K562 (cell line): ENCODE results near the gene EBF4. TPM values are rescaled to one million over a fixed set of nuclear protein-coding genes. Genes with fewer than 3 reads are reported as not detected.

Experiments used
- ATAC-seq: fragments of 200-7000 bp; cut with Tn5 transposase; 3 replicates; pipeline ENCODE4 v1.9.1; 2020; ENCODE audit warnings: moderate library complexity
- BruUV-seq: library from RNA; stranded (reverse); fragments of 400-500 nt; replicated peaks from 2 replicates; lab custom pipeline; 2021; lab: Mats Ljungman, UMichigan
- CTCF ChIA-PET: fragments of 300-600 bp; formaldehyde crosslinking; extraction: SDS; loops from one replicate; lab custom pipeline; 2021; ENCODE audit warnings: low intra/inter-chr PET ratio; lab: Yijun Ruan, JAX
- POLR2A ChIA-PET: fragments of 300-600, 350-650 bp; sonication (Branson Sonifier 250); formaldehyde crosslinking; extraction: SDS; loops from one replicate; lab custom pipeline; 2021; ENCODE audit warnings: antibody characterized with exemption, inconsistent platforms; lab: Yijun Ruan, JAX
- DNase-seq, 4 experiments: peaks; one replicate each; pipeline versions ENCODE4 v3.0.0 to v3.0.0-alpha.2; 2011 to 2018; ENCODE audit warnings: low spot score in 3 of 4, mixed read lengths in 3 of 4; ENCODE audit errors: extremely low read depth in 1 of 4
- FAIRE-seq: peaks from 2 replicates; lab custom pipeline; 2011; peaks lifted over from hg19 to GRCh38; lab: Jason Lieb, UNC
- H2AFZ ChIP-seq: 2 replicates; pipeline ENCODE4 v1.6.0; 2011; ENCODE audit warnings: low read depth, low read length, control low read depth, inconsistent platforms
- H3K27ac ChIP-seq: fragments of 200-600 bp; 3 replicates; pipeline ENCODE4 v1.8.0; 2011; ENCODE audit warnings: low read depth, mild to moderate bottlenecking, control low read depth, inconsistent platforms, low read length, moderate library complexity, mixed read lengths; ENCODE audit errors: extremely low read depth
- H3K27me3 ChIP-seq, 2 experiments: fragments of 300-600 bp in 1 of 2; 2 replicates in 1 of 2; 3 replicates in 1 of 2; pipeline versions ENCODE4 v1.6.0 to v1.8.0; 2011; ENCODE audit warnings: inconsistent platforms in 2 of 2, low read length in 2 of 2, mild to moderate bottlenecking in 1 of 2, mixed read lengths in 1 of 2, moderate library complexity in 1 of 2; ENCODE audit not compliant: control insufficient read depth in 2 of 2, insufficient read depth in 2 of 2
- H3K36me3 ChIP-seq: fragments of 300-600 bp; 3 replicates; pipeline ENCODE4 v1.8.0; 2011; ENCODE audit warnings: mild to moderate bottlenecking, low read length, inconsistent platforms; ENCODE audit not compliant: control insufficient read depth, insufficient read depth
- H3K4me1 ChIP-seq, 2 experiments: fragments of 200-600 bp in 1 of 2; replicated peaks in 1 of 2; 2 replicates in 1 of 2; 3 replicates in 1 of 2; pipeline versions ENCODE4 v1.5.1 to v1.8.0; 2011; ENCODE audit warnings: inconsistent platforms in 2 of 2, low read length in 2 of 2, mild to moderate bottlenecking in 1 of 2, mixed read lengths in 1 of 2, moderate library complexity in 1 of 2; ENCODE audit not compliant: control insufficient read depth in 2 of 2, insufficient read depth in 2 of 2
- H3K4me2 ChIP-seq: 2 replicates; pipeline ENCODE4 v1.6.1; 2011; ENCODE audit warnings: low read length, control low read depth, inconsistent platforms, mixed read lengths; ENCODE audit not compliant: insufficient read depth
- H3K4me3 ChIP-seq: fragments of 200-600 bp; sonication (generic), shearing (Covaris generic); 2 replicates; pipeline ENCODE4 v1.5.1; 2016; ENCODE audit warnings: control low read depth, inconsistent platforms
- H3K79me2 ChIP-seq: fragments of 200-600 bp; 3 replicates; pipeline ENCODE4 v1.8.0; 2011; ENCODE audit warnings: low read length, inconsistent platforms; ENCODE audit not compliant: control insufficient read depth, insufficient read depth
- H3K9ac ChIP-seq, 2 experiments: 2 replicates each; pipeline versions ENCODE4 v1.6.0 to v1.6.1; 2011; ENCODE audit warnings: low read depth in 2 of 2, low read length in 2 of 2, control low read depth in 1 of 2, inconsistent platforms in 1 of 2, mild to moderate bottlenecking in 1 of 2, mixed read lengths in 1 of 2; ENCODE audit not compliant: insufficient read depth in 1 of 2
- H3K9me1 ChIP-seq: one replicate; pipeline ENCODE4 v1.6.0; 2011; ENCODE audit warnings: inconsistent platforms, mild to moderate bottlenecking, low read length, moderate library complexity; ENCODE audit not compliant: control insufficient read depth, insufficient read depth
- H3K9me3 ChIP-seq: replicated peaks from 2 replicates; pipeline ENCODE4 v1.5.1; 2011; ENCODE audit warnings: low read depth, low read length, inconsistent platforms; ENCODE audit not compliant: control insufficient read depth, insufficient read depth
- H4K20me1 ChIP-seq: replicated peaks from 2 replicates; pipeline ENCODE4 v1.6.1; 2011; ENCODE audit warnings: low read length, inconsistent platforms, mixed read lengths; ENCODE audit not compliant: control insufficient read depth, insufficient read depth
- DNMT1 ChIP-seq: fragments of 450-650 bp; IDR thresholded peaks from 2 replicates; pipeline ENCODE4 v1.6.1; 2016; ENCODE audit warnings: antibody characterized with exemption, mild to moderate bottlenecking
- EGR1 ChIP-seq: fragments of 450-650 bp; conservative IDR thresholded peaks from 2 replicates; pipeline ENCODE4 v1.6.1; 2017; ENCODE audit warnings: mild to moderate bottlenecking
- EZH2 ChIP-seq: IDR thresholded peaks from 2 replicates; pipeline ENCODE4 v1.6.1; 2012; ENCODE audit warnings: low read depth, mild to moderate bottlenecking, inconsistent platforms, low read length, borderline replicate concordance
- GTF2E2 ChIP-seq: fragments of 200-800 bp; sonication (Bioruptor generic); IDR thresholded peaks from 2 replicates; pipeline ENCODE4 v1.6.1; 2016; ENCODE audit warnings: missing genetic modification characterization, missing compliant biosample characterization
- HLTF ChIP-seq: fragments of 450-650 bp; IDR thresholded peaks from 2 replicates; pipeline ENCODE4 v1.6.1; 2016
- NR2C1 ChIP-seq, 2 experiments: fragments of 450-650 bp; IDR thresholded peaks; 2 replicates each; pipeline ENCODE4 v1.6.1; 2017; ENCODE audit warnings: mild to moderate bottlenecking in 2 of 2, antibody characterized with exemption in 1 of 2, inconsistent platforms in 1 of 2, missing compliant biosample characterization in 1 of 2, missing genetic modification characterization in 1 of 2
- STAT5A ChIP-seq: IDR thresholded peaks from 2 replicates; pipeline ENCODE4 v1.6.1; 2012; ENCODE audit warnings: low read length, inconsistent platforms, borderline replicate concordance
- TSC22D4 ChIP-seq: fragments of 450-650 bp; IDR thresholded peaks from 2 replicates; pipeline ENCODE4 v1.6.1; 2016; ENCODE audit warnings: missing genetic modification characterization, missing biosample characterization, control low read depth
- ZFX ChIP-seq: sonication (generic); formaldehyde crosslinking; IDR thresholded peaks from 2 replicates; pipeline ENCODE4 v1.8.0; 2022; ENCODE audit warnings: mild to moderate bottlenecking, missing genetic modification reagents, moderate library complexity
- ZNF263 ChIP-seq: sonication (generic); formaldehyde crosslinking; IDR thresholded peaks from 2 replicates; pipeline ENCODE4 v1.8.0; 2022; ENCODE audit warnings: mild to moderate bottlenecking, missing genetic modification reagents, borderline replicate concordance
- ZNF76 ChIP-seq: fragments of 250-450 bp; sonication (Bioruptor Pico); IDR thresholded peaks from 2 replicates; pipeline ENCODE4 v1.4.0; 2020; ENCODE audit warnings: mild to moderate bottlenecking, moderate library complexity, borderline replicate concordance
- WGBS: fragments of 100-300 bp; shearing (Covaris generic); methylation state at CpG from one replicate; pipeline ENCODE4 v1.1.6; 2016; ENCODE audit warnings: low coverage, mixed read lengths; ENCODE audit not compliant: insufficient coverage; ENCODE audit errors: missing lambda C conversion rate; 5-methylcytosine and 5-hydroxymethylcytosine counted together
- in situ Hi-C: fragments of 300-500 bp; cut with MboI; formaldehyde crosslinking; loops from 4 replicates; pipeline ENCODE4 v1.15.0; 2018; ENCODE audit warnings: inconsistent platforms, mixed read lengths
- intact Hi-C: fragments of 100-400 bp; cut with micrococcal nuclease; formaldehyde crosslinking; loops from 2 replicates; pipeline ENCODE4 v1.14.2; 2022
- polyA plus RNA-seq, 8 experiments: library from polyadenylated mRNA; depleted of rRNA in 4 of 8; stranded (reverse) in 5 of 8; unstranded in 3 of 8; fragments of >200 nt; fragmentation: Nextera tagmentation in 2 of 8; fragmentation: Illumina TruSeq in 1 of 8; extraction: Ambion mirVana in 2 of 8; extraction: Trizol in 1 of 8; gene quantifications; 2 replicates each; pipeline versions ENCODE4 v1.2.1 to v1.2.3, GENCODE V29; 2011 to 2014; ENCODE audit warnings: inconsistent platforms in 1 of 8, missing spikeins in 1 of 8
- total RNA-seq, 7 experiments: library from RNA; depleted of rRNA in 6 of 7; stranded (reverse); fragments of >200 nt in 6 of 7; fragmentation: Illumina TruSeq in 2 of 7; extraction: Trizol in 2 of 7; gene quantifications; 2 replicates each; pipeline versions ENCODE4 v1.2.1 to v1.2.3, GENCODE V29; 2011 to 2021; ENCODE audit warnings: low replicate concordance in 1 of 7
- TF ChIP-seq, protein P1 (sequence below): fragments of 450-650 bp; formaldehyde crosslinking; IDR thresholded peaks from 2 replicates; pipeline ENCODE4 v1.4.0; 2022; ENCODE audit warnings: mild to moderate bottlenecking, moderate library complexity
- TF ChIP-seq, protein P2 (sequence below): fragments of 150-350 bp; conservative IDR thresholded peaks from 2 replicates; pipeline ENCODE4 v1.6.1; 2014; ENCODE audit warnings: low read length

EBF4 gene
- total and polyA plus RNA-seq, 9 of the 15 experiments (the other 6 are each of a cell fraction or from before 2014, with no cell fraction given), result 0.09 TPM; not detected in 8

DNA sequence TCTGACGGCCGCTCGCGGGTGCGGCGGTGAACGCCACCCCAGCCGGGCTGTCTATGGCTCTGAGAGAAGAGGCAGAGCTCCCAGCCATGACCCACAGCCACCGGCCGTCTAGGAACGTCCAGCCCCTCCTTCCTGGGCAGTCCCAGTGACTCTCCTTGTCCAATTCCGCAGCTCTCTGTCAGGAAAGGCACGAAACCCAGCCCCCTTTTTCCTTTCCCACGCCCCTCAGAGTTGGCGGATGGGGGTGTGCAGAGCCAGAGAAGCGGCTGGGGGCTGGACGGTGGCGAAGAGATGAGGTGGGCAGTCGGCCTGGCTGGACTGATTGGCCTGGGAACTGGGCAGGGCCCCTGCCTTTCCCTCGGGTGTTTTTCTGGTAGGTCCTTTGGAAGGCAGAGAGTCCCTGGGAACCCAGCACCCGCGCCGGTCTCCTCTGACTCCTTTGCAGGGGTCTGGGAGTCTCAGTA is 1.5 kb downstream of the EBF4 start:
- no peak overlapping the region for H3K4me2 ChIP-seq
- no peaks in the 10 kb centered on the region for H3K79me2 ChIP-seq
- H3K27ac ChIP-seq, result no peak overlapping the region
- peaks cover 0 to 19% of the 10 kb centered on the region in 2 experiments; a peak in 2 of 5 replicates for H3K4me1 ChIP-seq
- intact Hi-C loops (no loop called here), in situ Hi-C loops (no loop called here)
- WGBS, result 30% methylated on average over 10 of the region's 23 CpGs
- DNase-seq, result no peak
- BruUV-seq, result no TSS peak
- POLR2A ChIA-PET, result no interaction called here
- CTCF ChIA-PET, result no interaction called here
- no peaks in the 10 kb centered on the region for H3K9me3 ChIP-seq
- no peaks in the 10 kb centered on the region for H3K36me3 ChIP-seq
- TF ChIP-seq ZNF263 (no peak), EGR1 (no peak), GTF2E2 (tag) (no peak), EZH2 (no peak), ZFX (CRISPR knock-in tag) (no peak), DNMT1 (no peak), NR2C1 (IDR thresholded peaks at IDR 0.05) (no peak), NR2C1 (tag; IDR thresholded peaks at IDR 0.05) (no peak), HLTF (no peak), STAT5A (no peak), TSC22D4 (no peak), ZNF76 (CRISPR knock-in tag) (no peak)
- TF ChIP-seq, protein P1, sequence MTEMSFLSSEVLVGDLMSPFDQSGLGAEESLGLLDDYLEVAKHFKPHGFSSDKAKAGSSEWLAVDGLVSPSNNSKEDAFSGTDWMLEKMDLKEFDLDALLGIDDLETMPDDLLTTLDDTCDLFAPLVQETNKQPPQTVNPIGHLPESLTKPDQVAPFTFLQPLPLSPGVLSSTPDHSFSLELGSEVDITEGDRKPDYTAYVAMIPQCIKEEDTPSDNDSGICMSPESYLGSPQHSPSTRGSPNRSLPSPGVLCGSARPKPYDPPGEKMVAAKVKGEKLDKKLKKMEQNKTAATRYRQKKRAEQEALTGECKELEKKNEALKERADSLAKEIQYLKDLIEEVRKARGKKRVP, result no peak
- TF ChIP-seq, protein P2, sequence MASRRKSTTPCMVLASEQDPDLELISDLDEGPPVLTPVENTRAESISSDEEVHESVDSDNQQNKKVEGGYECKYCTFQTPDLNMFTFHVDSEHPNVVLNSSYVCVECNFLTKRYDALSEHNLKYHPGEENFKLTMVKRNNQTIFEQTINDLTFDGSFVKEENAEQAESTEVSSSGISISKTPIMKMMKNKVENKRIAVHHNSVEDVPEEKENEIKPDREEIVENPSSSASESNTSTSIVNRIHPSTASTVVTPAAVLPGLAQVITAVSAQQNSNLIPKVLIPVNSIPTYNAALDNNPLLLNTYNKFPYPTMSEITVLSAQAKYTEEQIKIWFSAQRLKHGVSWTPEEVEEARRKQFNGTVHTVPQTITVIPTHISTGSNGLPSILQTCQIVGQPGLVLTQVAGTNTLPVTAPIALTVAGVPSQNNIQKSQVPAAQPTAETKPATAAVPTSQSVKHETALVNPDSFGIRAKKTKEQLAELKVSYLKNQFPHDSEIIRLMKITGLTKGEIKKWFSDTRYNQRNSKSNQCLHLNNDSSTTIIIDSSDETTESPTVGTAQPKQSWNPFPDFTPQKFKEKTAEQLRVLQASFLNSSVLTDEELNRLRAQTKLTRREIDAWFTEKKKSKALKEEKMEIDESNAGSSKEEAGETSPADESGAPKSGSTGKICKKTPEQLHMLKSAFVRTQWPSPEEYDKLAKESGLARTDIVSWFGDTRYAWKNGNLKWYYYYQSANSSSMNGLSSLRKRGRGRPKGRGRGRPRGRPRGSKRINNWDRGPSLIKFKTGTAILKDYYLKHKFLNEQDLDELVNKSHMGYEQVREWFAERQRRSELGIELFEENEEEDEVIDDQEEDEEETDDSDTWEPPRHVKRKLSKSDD, result no peak
- H3K9ac ChIP-seq, result no peak overlapping the region
- no peaks in the 10 kb centered on the region for H4K20me1 ChIP-seq
- H3K27me3 ChIP-seq, result peaks cover 12 to 71% of the 10 kb centered on the region in 2 experiments; a peak in 4 of 5 replicates
- ATAC-seq, result no peak
- H3K9me1 ChIP-seq, result no peaks in the 10 kb centered on the region
- H3K4me3 ChIP-seq, result no peak overlapping the region
- no peak for FAIRE-seq
- H2AFZ ChIP-seq, result no peak overlapping the region
